HFF-Myc (cell line): Measurements from ENCODE around the gene ZNF341.

Experiments
- DNase-seq: peaks from one replicate; pipeline ENCODE4 v3.0.0-alpha.2; 2011; ENCODE audit warnings: low read depth; ENCODE audit errors: extremely low read depth
- H3K4me3 ChIP-seq: replicated peaks from 2 replicates; pipeline ENCODE4 v1.5.1; 2011; ENCODE audit warnings: low read depth, mild to moderate bottlenecking, control low read depth, low read length
- CTCF ChIP-seq: IDR thresholded peaks from 2 replicates; pipeline ENCODE4 v1.5.1; 2012; ENCODE audit warnings: mild to moderate bottlenecking, low read depth, low read length, control low read depth; ENCODE audit errors: missing control alignments

The ZNF341 gene

GRCh38 chr20:33769043-33769442 is 37.2 kb downstream of the ZNF341 start:
- no peak overlapping the region for H3K4me3 ChIP-seq
- no peak for TF ChIP-seq CTCF
- no peak for DNase-seq

GRCh38 chr20:33770005-33770404 is 38.2 kb downstream of the ZNF341 start:
- TF ChIP-seq CTCF: no peak
- no peak overlapping the region for H3K4me3 ChIP-seq
- DNase-seq: no peak

- no peak for DNase-seq
- no peak overlapping the region for H3K4me3 ChIP-seq
- no peak for TF ChIP-seq CTCF
These were observed 40.1 kb downstream of the ZNF341 start for GRCh38 chr20:33771938-33772337.

- TF ChIP-seq CTCF: no peak
- no peak for DNase-seq
- H3K4me3 ChIP-seq: no peak overlapping the region
These were observed 40.6 kb downstream of the ZNF341 start for GRCh38 chr20:33772439-33772838.

DNA sequence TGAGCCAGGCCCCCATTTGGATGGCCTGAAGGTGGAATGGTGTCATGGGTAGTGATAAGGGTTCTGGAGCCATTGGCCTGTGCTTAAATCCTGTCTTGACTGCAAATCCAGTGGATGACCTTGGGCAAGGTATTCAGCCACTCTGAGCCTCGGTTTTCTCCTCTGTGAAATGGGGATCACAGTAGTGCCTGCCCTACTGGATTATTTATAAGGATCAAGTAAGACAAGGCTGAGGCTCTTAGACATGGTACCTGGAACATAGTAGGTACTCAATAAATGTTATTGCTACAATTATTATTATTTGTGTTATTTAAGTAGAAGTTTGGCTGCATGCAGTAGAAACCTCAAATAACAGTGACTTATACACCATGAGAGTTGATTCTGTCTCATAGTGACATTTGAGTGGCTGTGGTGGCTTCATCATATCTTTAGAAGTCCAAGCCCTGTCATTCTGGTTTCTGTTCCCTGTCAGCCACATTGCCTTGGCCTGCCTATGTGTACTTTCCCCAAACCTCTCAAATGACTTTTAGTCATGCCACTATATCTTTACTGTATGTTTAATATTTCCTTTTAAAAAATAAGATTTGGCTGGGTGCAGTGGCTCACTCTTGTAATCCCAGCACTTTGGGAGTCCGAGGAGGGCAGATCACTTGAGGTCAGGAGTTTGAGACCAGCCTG is 41.8 kb downstream of the ZNF341 start:
- no peak for DNase-seq
- no peak for TF ChIP-seq CTCF
- no peak overlapping the region for H3K4me3 ChIP-seq

GRCh38 chr20:33777816-33778215 is 46.0 kb downstream of the ZNF341 start:
- DNase-seq: no peak
- H3K4me3 ChIP-seq: no peak overlapping the region
- TF ChIP-seq CTCF: no peak

GRCh38 chr20:33781133-33781532 is 49.3 kb downstream of the ZNF341 start:
- no peak for DNase-seq
- H3K4me3 ChIP-seq: no peak overlapping the region
- no peak for TF ChIP-seq CTCF
